K562 (cell line): Measurements from ENCODE around the gene DNAAF1. TPM values are rescaled to one million over a fixed set of nuclear protein-coding genes. Genes with fewer than 3 reads are reported as not detected.
A peak's percentile ranks its signal among the peaks of the same experiment; 100 is the strongest.

Experiments used
- CHD4 ChIP-seq: fragments of 200-600 bp; sonication (generic); IDR thresholded peaks from 3 replicates; pipeline ENCODE4 v1.6.1; 2012; ENCODE audit warnings: low read depth, mild to moderate bottlenecking, mixed read lengths, low read length, inconsistent platforms; ENCODE audit not compliant: insufficient read depth, insufficient replicate concordance, poor library complexity, severe bottlenecking
- CREM ChIP-seq: IDR thresholded peaks from 2 replicates; pipeline ENCODE4 v1.6.1; 2014; ENCODE audit warnings: antibody characterized with exemption, low read depth
- ETS2 ChIP-seq: IDR thresholded peaks from 2 replicates; pipeline ENCODE4 v1.6.1; 2016; ENCODE audit warnings: borderline replicate concordance, missing genetic modification characterization, mild to moderate bottlenecking, moderate library complexity, missing compliant biosample characterization; ENCODE audit not compliant: poor library complexity, severe bottlenecking
- ETV1 ChIP-seq: fragments of 450-650 bp; conservative IDR thresholded peaks from 2 replicates; pipeline ENCODE4 v1.6.1; 2016; ENCODE audit warnings: missing genetic modification characterization, control low read depth, low read depth, missing compliant biosample characterization
- JUND ChIP-seq, 2 experiments: IDR thresholded peaks; 2 replicates in 1 of 2; 3 replicates in 1 of 2; pipeline ENCODE4 v1.6.1; 2011; ENCODE audit warnings: borderline replicate concordance in 2 of 2, low read depth in 2 of 2, low read length in 2 of 2, improper control_type of control experiment in 1 of 2, missing biosample characterization in 1 of 2, missing genetic modification characterization in 1 of 2, missing genetic modification reagents in 1 of 2
- KAT7 ChIP-seq: sonication (generic); formaldehyde crosslinking; IDR thresholded peaks from 2 replicates; pipeline ENCODE4 v1.8.0; 2022; ENCODE audit warnings: missing genetic modification reagents, mild to moderate bottlenecking, borderline replicate concordance
- KLF16 ChIP-seq: IDR thresholded peaks from 2 replicates; pipeline ENCODE4 v1.6.1; 2016; ENCODE audit warnings: antibody characterized with exemption
- LCOR ChIP-seq: sonication (generic); formaldehyde crosslinking; IDR thresholded peaks from 2 replicates; pipeline ENCODE4 v1.8.0; 2022; ENCODE audit warnings: mild to moderate bottlenecking, missing genetic modification reagents
- MCM7 ChIP-seq, 2 experiments: fragments of 450-650 bp; IDR thresholded peaks; 2 replicates each; pipeline ENCODE4 v1.6.1; 2016 to 2018
- MYNN ChIP-seq, 2 experiments: sonication (generic); formaldehyde crosslinking in 1 of 2; IDR thresholded peaks; 2 replicates each; pipeline versions ENCODE4 v1.5.0 to v1.6.1; 2016 to 2020; ENCODE audit warnings: antibody characterized with exemption in 1 of 2, missing genetic modification reagents in 1 of 2
- STAG1 ChIP-seq: sonication (generic); formaldehyde crosslinking; IDR thresholded peaks from 2 replicates; pipeline ENCODE4 v1.5.0; 2020; ENCODE audit warnings: missing genetic modification reagents, borderline replicate concordance
- TAL1 ChIP-seq: fragments of 450-650 bp; IDR thresholded peaks from 2 replicates; pipeline ENCODE4 v1.6.1; 2016; ENCODE audit warnings: mild to moderate bottlenecking
- TFAM ChIP-seq: fragments of 250-450 bp; sonication (Bioruptor Pico); conservative IDR thresholded peaks from 2 replicates; pipeline ENCODE4 v1.5.0; 2021; ENCODE audit warnings: mild to moderate bottlenecking, moderate library complexity
- ZEB2 ChIP-seq: fragments of 450-650 bp; IDR thresholded peaks from 2 replicates; pipeline ENCODE4 v1.6.1; 2016
- ZNF121 ChIP-seq: sonication (generic); formaldehyde crosslinking; conservative IDR thresholded peaks from 2 replicates; pipeline ENCODE4 v1.8.0; 2022; ENCODE audit warnings: missing genetic modification reagents
- ZNF3 ChIP-seq: fragments of 250-450 bp; sonication (Bioruptor Pico); IDR thresholded peaks from 2 replicates; pipeline ENCODE4 v1.5.0; 2021; ENCODE audit warnings: mild to moderate bottlenecking, moderate library complexity
- ZNF316 ChIP-seq: fragments of 450-650 bp; IDR thresholded peaks from 2 replicates; pipeline ENCODE4 v1.6.1; 2016
- ZNF436 ChIP-seq: fragments of 250-450, 450-650 bp; sonication (Bioruptor Pico); formaldehyde crosslinking; IDR thresholded peaks from 2 replicates; pipeline ENCODE4 v1.7.0; 2020; ENCODE audit warnings: mild to moderate bottlenecking
- ZNF507 ChIP-seq: conservative IDR thresholded peaks from 2 replicates; pipeline ENCODE4 v1.6.1; 2017; ENCODE audit warnings: missing genetic modification characterization, missing compliant biosample characterization
- ZNF766 ChIP-seq: fragments of 200-800 bp; sonication (Bioruptor generic); conservative IDR thresholded peaks from 2 replicates; pipeline ENCODE4 v1.6.1; 2016; ENCODE audit warnings: missing genetic modification characterization, missing compliant biosample characterization
- polyA plus RNA-seq, 8 experiments: library from polyadenylated mRNA; depleted of rRNA in 4 of 8; stranded (reverse) in 5 of 8; unstranded in 3 of 8; fragments of >200 nt; fragmentation: Nextera tagmentation in 2 of 8; fragmentation: Illumina TruSeq in 1 of 8; extraction: Ambion mirVana in 2 of 8; extraction: Trizol in 1 of 8; gene quantifications; 2 replicates each; pipeline versions ENCODE4 v1.2.1 to v1.2.3, GENCODE V29; 2011 to 2014; ENCODE audit warnings: inconsistent platforms in 1 of 8, missing spikeins in 1 of 8
- total RNA-seq, 7 experiments: library from RNA; depleted of rRNA in 6 of 7; stranded (reverse); fragments of >200 nt in 6 of 7; fragmentation: Illumina TruSeq in 2 of 7; extraction: Trizol in 2 of 7; gene quantifications; 2 replicates each; pipeline versions ENCODE4 v1.2.1 to v1.2.3, GENCODE V29; 2011 to 2021; ENCODE audit warnings: low replicate concordance in 1 of 7
- TF ChIP-seq, protein P1 (sequence below): fragments of 450-650 bp; conservative IDR thresholded peaks from 2 replicates; pipeline ENCODE4 v1.6.1; 2016; ENCODE audit warnings: missing genetic modification characterization, low read depth, mild to moderate bottlenecking, control low read depth, missing compliant biosample characterization
- TF ChIP-seq, protein P2 (sequence below): sonication (generic); formaldehyde crosslinking; IDR thresholded peaks from 2 replicates; pipeline ENCODE4 v1.8.0; 2022; ENCODE audit warnings: mild to moderate bottlenecking, missing genetic modification reagents
- TF ChIP-seq, protein P3 (sequence below), 3 experiments: IDR thresholded peaks in 2 of 3; conservative IDR thresholded peaks in 1 of 3; 2 replicates each; pipeline ENCODE4 v1.5.1; 2011 to 2012; ENCODE audit warnings: low read length in 3 of 3, mild to moderate bottlenecking in 3 of 3, control low read depth in 2 of 3, improper control_type of control experiment in 1 of 3, inconsistent platforms in 1 of 3, low read depth in 1 of 3, mixed read lengths in 1 of 3, moderate library complexity in 1 of 3; ENCODE audit not compliant: insufficient read depth in 2 of 3

The DNAAF1 gene
- total and polyA plus RNA-seq, 9 of the 15 experiments (the other 6 are each of a cell fraction or from before 2014, with no cell fraction given) = 0.01 TPM; not detected in 8

DNA sequence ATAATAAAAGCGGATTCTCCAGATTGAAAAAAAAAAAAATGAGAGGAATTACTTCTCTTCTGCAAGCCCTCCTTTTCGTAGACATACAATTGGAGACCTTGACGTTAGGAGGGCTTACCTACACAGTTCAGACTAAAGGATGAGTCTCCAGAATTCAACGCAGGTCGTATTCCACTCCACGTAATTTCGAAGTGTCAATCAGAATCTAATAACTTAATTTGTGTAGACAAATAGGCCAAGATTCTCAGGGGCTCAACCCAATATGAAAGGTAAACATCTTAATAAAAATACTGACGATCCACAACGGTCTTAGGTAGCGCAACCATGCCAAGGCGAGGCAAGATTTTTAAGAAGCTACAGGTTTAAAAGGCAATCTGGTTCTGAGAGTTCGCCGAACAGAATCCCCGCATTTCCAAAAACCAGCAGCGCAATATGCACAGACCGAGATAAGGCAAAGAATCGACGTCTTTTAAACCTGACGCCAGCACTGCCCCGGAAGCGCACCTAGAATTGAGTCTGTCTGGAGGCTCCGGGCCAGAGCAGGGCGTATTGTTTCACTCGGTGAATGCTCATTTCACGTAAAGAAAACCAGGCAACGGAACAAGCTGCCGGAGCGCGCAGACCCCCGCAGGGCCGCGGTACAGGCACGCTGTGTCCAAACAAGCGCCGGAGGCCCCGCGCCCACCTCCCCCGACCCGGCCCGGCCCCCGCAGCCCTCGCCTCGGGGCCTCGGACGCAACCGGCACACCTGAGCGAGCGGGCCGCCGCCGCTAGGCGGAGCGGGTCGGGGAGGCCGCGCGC is 29.0 kb upstream of the DNAAF1 start (continued):
- TF ChIP-seq, protein P1, sequence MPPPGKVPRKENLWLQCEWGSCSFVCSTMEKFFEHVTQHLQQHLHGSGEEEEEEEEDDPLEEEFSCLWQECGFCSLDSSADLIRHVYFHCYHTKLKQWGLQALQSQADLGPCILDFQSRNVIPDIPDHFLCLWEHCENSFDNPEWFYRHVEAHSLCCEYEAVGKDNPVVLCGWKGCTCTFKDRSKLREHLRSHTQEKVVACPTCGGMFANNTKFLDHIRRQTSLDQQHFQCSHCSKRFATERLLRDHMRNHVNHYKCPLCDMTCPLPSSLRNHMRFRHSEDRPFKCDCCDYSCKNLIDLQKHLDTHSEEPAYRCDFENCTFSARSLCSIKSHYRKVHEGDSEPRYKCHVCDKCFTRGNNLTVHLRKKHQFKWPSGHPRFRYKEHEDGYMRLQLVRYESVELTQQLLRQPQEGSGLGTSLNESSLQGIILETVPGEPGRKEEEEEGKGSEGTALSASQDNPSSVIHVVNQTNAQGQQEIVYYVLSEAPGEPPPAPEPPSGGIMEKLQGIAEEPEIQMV (tag) = 0 out of 2 replicates have a peak, but pooled peaks have one; percentile 13
- TF ChIP-seq ZNF436 (0 out of 2 replicates have a peak, but pooled peaks have one; percentile 37), KAT7 (CRISPR knock-in tag) (peak; percentile 46; the same call in 1 of the 2 replicates), CREM (peak; percentile 68), ZNF3 (CRISPR knock-in tag) (no peak), ETS2 (tag) (no peak), ZEB2 (peak; percentile 47; the same call in 1 of the 2 replicates), ZNF766 (CRISPR knock-in tag) (peak; percentile 44; the same call in 1 of the 2 replicates), KLF16 (peak; percentile 63; the same call in 1 of the 2 replicates), TFAM (CRISPR knock-in tag) (no peak), ZNF507 (tag) (no peak), STAG1 (CRISPR knock-in tag) (no peak), ZNF316 (no peak), MYNN (IDR thresholded peaks at IDR 0.05) (no peak), MYNN (CRISPR knock-in tag; IDR thresholded peaks at IDR 0.05) (no peak), CHD4 (no peak), ETV1 (tag) (peak; percentile 76), MCM7 (IDR thresholded peaks at IDR 0.05) (no peak), JUND (IDR thresholded peaks at IDR 0.05; ENCODE audit: borderline replicate concordance, low read depth, low read length) (0 out of 2 replicates have a peak, but pooled peaks have one; percentile 40), JUND (tag; IDR thresholded peaks at IDR 0.05; ENCODE audit: borderline replicate concordance, low read depth, low read length) (no peak; the same call in 2 of the 3 replicates), TAL1 (peak; percentile 64), LCOR (CRISPR knock-in tag) (peak; percentile 79), ZNF121 (CRISPR knock-in tag) (no peak)
- TF ChIP-seq, protein P2, sequence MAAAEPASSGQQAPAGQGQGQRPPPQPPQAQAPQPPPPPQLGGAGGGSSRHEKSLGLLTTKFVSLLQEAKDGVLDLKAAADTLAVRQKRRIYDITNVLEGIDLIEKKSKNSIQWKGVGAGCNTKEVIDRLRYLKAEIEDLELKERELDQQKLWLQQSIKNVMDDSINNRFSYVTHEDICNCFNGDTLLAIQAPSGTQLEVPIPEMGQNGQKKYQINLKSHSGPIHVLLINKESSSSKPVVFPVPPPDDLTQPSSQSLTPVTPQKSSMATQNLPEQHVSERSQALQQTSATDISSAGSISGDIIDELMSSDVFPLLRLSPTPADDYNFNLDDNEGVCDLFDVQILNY = no peak
- TF ChIP-seq, protein P3, sequence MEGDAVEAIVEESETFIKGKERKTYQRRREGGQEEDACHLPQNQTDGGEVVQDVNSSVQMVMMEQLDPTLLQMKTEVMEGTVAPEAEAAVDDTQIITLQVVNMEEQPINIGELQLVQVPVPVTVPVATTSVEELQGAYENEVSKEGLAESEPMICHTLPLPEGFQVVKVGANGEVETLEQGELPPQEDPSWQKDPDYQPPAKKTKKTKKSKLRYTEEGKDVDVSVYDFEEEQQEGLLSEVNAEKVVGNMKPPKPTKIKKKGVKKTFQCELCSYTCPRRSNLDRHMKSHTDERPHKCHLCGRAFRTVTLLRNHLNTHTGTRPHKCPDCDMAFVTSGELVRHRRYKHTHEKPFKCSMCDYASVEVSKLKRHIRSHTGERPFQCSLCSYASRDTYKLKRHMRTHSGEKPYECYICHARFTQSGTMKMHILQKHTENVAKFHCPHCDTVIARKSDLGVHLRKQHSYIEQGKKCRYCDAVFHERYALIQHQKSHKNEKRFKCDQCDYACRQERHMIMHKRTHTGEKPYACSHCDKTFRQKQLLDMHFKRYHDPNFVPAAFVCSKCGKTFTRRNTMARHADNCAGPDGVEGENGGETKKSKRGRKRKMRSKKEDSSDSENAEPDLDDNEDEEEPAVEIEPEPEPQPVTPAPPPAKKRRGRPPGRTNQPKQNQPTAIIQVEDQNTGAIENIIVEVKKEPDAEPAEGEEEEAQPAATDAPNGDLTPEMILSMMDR (IDR thresholded peaks at IDR 0.05 in 2 of 3, conservative IDR thresholded peaks at IDR 0.05 in 1 of 3; ENCODE audit: insufficient read depth in 2 of 3, low read depth in 1 of 3, low read length in 3 of 3) = peak in 1 of 3 experiments; percentile 74; a peak in 3 of 6 replicates
